Stomach (tissue), 4 donors: Measurements from ENCODE around the gene DGKD.

Source experiments
- CTCF ChIP-seq, 7 experiments: fragments of 450-650 bp in 4 of 7; fragments of 200-600 bp in 3 of 7; sonication (generic) in 3 of 7; IDR thresholded peaks; one replicate each; pipeline ENCODE4 v1.5.1; 2016 to 2019; ENCODE audit warnings: antibody characterized with exemption in 7 of 7, control low read depth in 2 of 7, mild to moderate bottlenecking in 1 of 7
- EP300 ChIP-seq: sonication (generic); formaldehyde crosslinking; IDR thresholded peaks from one replicate; pipeline ENCODE4 v1.6.1; 2017; ENCODE audit warnings: antibody characterized with exemption
- POLR2A ChIP-seq, 4 donors: fragments of 450-650 bp; IDR thresholded peaks; one replicate each; pipeline ENCODE4 v1.6.1; 2016; ENCODE audit warnings: antibody characterized with exemption in 4 of 4, control low read depth in 2 of 4, mild to moderate bottlenecking in 1 of 4, moderate library complexity in 1 of 4

GRCh38 chr2:233361297-233361696 is 7.0 kb downstream of the DGKD start:
- TF ChIP-seq CTCF (IDR thresholded peaks at IDR 0.05): no peak
- no peak for TF ChIP-seq POLR2A (IDR thresholded peaks at IDR 0.05)
- TF ChIP-seq EP300: no peak
